HG02571 (cell line): ENCODE results near the gene LATS2.

Experiments used
- ATAC-seq: cut with Tn5 transposase; IDR thresholded peaks from one replicate; pipeline ENCODE4 v1.9.1; 2021; ENCODE audit warnings: mild to moderate bottlenecking, moderate library complexity; ENCODE audit not compliant: unreplicated experiment

Gene LATS2

DNA sequence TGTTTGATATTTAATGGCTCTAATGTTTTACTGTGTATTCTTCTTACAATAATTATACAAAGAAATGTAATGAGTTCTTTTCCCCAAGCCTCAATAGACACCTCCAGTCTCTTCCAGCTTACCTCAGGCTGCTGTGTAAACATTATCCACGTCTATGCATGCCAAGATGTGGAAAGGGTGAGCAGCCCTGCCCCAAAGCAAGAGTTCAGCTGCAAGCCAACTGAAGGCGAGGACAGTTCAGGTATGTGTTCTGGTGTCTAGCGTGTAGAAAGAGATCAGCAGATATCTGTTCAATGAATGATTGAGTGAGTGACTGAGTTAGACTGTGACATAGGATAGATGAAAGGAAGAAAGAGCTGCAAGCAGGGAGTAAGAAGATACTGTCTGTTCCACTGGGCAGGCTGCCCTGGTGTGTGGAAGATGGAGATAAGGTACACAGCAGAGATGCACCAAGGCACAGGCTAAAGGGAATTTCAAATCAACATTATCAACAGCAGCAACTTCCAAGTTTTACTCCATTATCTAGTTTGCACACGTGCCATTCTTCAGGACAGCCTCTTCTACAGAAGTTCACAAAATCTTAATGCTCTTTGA, 66.0 kb downstream of the LATS2 start:
- ATAC-seq = no peak

DNA sequence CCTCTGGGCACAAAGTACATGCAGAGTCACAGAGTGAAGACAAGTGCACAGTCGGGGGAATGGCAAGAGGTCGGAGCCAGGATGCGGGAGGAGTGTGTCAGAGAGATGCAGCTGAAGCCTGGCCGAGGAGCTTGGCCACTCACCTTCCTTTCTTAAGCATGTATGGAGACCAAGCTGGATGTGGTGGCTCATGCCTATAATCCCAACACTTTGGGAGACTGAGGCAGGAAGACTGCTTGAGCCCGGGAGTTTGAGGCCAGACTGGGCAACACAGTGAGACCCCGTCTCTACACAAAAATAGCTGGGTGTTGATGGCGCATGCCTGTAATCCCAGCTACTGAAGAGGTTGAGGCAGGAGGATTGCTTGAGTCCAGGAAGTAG, 67.0 kb downstream of the LATS2 start:
- ATAC-seq = no peak

DNA sequence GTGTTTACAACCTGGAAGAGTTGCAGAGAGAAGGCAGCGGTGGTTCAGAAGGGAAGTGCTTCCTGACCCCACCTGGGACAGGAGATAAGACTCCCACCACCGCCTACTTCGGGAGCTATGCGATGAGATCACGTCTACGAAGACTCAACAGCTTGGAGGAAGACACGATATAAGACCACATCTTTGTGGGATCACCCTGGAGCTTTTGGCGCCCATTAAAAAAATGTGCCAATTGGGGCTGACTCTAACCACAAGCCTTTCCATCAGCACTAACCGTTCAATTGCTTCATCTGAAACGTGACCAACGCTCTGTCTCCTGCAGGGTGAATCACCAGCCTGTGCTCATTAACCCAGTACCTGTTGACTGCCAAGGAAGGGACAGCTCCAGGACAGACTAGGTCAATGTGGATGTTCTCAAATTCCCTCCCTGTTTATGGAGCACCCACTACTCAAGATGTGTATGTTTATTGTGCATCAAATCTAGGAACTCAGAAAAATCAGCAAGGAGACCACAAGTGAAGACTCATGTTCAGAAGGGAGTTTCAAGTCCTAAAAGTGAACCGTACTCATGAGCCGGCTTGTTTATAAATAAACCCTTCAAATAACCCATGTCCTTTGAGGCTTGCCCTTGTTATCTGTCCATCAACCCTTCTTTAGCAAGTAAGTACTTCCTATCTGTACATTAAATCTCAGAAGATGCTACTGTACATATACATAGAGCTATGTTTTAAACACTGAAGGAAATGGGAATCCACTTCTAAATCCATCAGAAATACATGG, 67.5 kb downstream of the LATS2 start:
- no peak for ATAC-seq

DNA sequence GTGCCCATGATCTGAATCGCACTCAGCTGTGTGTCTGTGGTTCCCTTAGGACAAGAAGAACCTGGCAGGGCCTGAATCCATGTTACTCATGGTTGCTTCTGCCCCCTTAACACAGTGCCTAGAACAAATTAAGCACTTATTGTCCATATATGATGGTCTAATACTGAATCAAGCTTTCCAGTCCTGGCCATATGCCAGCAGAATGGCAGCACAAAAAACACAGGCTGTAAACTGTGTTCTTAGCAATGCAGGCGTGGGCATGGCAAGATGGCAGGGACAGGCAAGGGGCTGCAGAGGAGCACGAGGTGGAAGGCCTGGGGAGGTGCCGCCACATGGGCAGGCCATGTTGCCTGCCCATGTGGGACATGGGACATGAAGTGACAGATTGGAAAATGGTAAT, 68.2 kb downstream of the LATS2 start:
- no peak for ATAC-seq

DNA sequence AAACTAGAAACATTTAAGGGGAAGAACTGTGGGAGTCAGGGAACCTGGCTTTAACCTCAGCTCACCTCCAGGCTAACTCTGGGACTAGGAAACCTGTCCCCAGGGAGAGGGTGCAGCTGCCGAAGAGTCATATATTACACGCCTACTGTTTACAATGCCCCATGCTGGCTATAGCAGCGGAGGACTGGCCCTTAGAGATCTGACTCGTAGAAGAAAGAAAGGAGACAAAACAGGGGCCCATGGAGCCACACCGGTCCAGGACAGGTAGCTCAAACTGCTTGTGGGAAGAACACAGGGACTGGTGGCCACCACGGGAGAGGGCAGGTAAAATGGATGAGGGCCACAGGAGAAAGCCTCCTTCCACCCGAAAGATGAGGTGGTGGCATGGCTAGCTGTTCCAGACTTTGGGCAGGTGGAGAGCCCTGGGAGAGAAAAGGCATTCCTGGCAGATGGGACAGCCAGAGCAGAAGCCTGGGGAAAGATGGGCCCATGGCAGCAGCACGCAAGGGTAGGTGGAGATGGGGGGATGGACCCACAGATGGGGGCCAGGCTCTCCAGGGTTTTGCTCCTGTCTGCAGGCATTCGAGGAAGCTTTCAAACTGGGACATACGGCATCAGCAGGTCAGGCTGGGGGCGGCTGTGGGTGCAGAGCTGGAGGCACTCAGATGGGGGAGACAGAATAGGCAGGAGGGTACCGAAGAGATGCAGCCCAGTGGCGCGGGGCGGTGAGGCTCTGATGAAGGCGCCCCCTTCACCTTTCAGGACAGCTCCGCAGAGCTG, 69.5 kb downstream of the LATS2 start:
- ATAC-seq = no peak

DNA sequence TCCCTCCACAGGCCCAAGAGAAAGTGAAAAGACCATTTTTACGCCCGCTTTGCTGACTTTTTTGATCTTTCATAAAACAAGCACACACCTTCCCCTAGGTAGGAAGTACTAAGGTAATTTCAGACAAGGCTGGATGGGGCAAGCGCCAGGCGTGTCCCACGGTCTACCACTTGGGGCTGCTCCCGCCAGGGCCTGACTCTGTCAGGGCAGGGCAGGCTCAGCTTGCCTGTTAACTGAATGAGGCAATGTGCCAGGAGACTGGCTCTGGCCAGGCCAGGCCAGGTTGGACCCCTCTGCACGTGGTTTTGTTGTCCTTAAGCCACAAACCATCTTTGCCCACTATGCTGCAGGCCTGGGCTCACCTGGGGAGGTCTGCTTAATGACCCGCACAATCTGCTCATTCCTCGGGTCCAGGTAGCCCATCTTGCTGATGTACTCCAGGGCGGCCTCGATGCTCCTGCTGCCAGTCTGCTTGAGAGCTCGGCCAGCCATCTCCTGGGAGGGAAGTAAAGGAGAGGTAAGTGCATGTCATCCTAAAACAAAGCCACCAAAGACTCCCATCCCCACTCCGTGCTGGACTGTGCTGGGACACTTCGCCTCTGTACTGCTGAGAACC, 70.4 kb downstream of the LATS2 start:
- no peak for ATAC-seq

DNA sequence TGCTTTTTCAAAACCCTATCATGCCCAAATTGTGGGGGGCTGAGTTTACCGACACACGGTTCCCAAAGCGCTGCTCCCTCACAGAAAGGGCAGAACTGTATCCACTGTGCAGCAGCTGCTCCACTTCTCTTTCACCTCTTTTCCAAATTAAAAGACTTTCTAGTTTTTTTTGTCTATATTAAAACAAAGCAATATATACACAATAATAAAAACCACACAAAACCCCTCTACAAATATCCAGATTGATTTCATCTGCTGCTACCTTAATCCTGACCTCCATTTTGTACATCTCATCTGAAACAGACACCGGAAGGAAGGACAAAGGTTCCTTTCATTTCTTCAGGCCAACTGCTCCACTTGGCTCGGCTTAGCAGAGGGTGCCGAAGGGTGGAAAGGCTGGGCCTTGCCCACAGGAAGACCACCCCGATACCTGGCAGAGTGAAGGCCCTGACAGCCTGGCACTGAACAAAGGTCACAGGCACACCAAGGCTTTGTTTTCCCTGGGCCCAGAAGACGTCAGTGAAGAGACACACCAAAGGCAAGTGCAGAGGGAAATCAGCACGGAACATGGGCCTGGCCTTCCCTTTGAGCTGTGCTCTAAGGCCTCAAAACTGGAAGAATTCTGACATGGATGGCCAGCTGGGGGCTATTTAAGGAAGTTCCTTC, 71.6 kb downstream of the LATS2 start:
- no peak for ATAC-seq

DNA sequence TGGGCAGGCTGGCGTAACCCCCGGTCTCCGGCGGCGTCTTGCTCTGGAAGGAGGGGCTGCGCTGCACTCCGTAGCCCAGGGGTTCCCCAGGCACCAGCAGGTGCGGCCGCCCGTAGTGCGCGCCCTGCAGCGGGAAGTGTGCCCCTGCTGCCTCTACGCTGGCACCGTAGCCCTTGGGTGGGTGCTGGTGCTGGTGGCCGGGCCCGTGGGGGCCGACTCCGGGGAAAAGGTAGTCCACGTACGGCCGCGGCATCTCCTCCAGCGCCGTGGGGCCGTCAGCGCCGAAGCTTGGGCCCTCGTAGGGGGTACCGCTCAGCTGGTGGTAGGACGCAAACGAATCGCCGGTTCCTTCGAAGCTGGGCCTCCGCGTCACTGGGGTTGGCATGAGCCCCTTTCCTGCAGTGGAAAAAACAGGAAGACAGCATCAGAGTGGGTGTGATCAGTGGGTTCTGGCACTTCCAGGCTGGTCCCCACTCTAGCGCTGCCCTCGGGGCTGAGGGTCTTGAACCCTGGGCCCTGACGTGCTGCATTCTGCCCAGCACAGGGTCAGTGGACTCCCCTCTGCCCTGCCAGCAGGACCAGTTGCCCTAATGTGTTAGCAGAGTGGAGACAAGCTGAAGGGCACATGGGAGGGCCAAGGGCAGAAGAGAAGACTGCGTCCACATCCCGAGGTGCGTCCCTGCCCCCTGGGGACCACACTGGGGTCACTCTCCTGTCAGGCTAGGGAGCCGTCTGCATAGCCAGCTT, 72.3 kb downstream of the LATS2 start:
- no peak for ATAC-seq

DNA sequence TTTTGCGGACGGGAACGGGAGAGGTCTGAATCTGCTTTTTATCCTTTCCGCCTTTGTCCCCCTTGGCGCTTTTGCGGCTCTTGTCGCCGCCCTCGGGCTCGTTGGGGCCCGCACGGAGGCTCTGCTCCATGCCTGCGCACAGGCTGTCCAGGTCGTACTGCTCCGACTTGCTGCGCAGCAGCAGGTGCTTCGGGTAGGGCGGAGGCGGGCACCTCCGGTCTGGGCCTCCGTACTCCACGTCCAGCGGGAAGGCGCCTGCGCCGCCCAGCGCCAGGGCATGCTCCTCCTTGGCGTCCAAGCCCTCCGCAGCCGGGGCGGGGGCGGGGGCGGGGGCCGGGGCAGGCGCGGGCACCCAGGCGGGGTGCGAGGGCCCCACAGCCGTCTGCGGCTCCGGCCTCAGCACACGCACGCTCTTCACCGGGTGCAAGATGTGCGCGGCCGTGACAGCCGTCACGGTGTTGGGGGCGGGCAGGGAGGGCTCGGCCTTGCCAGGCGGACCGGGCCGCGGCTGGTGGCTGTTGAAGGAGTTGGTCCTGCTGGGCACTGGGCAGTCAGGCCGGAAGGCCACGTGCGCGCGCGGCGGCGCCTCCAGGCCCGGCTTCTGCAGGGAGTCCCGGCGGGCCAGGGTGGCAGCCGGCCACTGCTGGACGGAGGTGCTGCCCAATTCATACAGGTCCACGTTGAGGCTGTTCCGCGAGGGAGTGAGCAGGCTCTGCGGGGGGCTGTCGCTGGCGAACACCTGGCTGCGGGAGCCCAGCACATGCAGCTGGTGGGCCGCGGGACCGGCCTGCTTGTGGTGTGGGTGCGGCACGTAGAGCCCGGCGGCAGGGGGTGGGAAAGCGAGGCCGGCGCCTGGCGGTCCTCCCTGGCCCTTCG, 73.1 kb downstream of the LATS2 start:
- no peak for ATAC-seq

DNA sequence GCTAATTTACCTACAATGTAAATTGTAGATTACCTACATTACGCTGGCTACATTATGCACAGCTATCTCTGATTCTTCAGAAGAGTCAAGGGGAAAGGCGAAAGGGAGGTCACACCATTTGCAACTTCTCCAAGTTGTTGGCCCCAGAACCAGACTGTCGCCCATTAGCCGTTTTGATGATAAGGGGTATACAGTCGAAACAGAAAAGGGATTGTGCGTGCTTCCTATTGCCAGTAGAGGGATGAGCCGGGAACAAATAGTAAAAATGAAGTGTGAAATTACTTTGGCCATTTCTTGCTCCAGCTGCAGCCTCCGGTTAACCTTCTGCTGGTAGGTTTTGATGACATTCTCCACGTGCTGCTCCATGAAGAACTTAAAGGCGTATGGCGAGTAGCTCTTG, 73.8 kb downstream of the LATS2 start:
- ATAC-seq = no peak

DNA sequence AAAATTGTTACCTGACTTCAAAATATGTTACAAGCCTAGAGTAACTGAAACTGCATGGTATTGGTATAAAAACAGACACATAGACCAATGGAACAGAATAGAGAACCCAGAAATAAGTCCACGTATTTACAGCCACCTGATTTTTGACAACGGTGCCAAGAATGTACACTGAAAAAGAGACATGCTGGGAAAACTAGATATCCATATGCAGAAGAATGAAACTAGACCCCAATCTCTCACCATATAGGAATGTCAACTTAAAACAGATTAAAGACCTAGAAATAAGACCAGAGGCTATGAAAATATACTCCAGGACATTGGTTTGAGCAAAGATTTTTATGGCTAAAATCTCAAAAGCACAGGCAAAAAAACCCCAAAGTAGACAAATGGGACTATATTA, 76.5 kb downstream of the LATS2 start:
- ATAC-seq = no peak

DNA sequence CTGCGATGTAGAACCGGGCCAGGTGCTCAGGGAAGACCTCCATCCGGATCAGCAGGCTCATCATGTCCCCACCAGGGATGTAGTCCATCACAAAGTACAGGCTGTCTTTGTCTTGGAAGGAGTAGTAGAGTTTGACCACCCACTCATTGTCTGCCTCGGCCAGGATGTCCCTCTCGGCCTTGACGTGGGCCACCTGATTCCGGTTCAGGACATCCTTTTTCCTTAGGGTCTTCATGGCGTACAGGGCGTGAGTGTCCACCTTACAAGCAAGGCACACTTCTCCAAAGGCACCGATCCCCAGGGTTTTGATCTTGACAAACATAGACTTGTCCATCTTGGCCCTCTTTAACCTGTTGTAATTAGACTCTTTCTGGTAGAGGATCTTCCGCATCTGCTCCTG, 78.0 kb downstream of the LATS2 start:
- ATAC-seq = no peak

DNA sequence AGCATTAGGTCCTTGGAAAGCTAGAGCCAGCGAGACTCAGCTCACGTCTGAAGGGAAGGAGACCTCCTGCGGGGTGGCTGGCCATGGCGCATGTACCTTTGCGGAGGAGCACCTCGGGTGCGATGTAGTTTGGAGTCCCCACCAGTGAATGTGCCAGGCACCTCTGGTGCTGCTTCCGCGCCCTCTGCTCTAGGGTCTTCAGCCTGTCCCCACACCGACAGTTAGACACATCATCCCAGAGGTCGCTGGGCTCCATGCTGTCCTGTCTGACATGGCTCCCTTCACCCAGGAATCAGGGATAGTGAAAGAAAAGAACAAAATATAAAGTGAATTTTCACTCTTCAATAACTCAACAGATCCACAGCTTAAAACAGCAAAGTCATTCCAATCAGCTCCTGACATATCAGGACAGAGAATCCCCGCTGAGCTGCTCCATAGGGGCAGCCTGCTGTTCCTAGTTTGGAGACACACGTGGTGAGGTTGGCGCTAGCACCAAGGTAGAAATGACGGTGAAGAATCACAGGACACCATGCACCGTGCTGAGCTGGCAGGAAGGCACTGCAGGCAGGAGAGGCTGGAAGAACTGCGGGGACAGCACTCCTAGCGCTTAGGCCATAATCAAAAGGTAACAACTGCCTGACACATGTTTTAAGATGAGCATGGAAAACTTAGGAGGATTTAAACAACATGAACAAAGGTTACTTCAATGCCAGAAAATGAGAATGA, 79.9 kb downstream of the LATS2 start:
- no peak for ATAC-seq

DNA sequence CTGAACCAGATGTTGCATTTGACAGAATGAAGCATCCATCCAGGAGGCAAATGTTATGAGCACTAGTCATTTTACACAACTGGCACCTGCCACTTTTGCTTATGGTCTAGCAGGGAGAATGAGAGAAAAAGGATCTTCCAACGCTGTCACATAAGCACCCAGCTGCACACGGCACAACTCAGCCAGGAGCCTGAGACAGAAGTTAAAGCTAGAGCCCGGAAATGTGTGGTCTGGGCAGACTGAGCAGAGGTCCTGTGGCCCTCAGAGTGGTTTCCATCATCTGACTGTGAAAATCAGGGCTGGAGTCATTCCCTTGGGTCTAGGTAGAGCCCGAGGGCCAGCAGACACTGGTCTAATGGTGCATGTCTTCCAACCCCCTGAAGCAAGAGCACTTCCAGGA, 80.5 kb downstream of the LATS2 start:
- no peak for ATAC-seq

DNA sequence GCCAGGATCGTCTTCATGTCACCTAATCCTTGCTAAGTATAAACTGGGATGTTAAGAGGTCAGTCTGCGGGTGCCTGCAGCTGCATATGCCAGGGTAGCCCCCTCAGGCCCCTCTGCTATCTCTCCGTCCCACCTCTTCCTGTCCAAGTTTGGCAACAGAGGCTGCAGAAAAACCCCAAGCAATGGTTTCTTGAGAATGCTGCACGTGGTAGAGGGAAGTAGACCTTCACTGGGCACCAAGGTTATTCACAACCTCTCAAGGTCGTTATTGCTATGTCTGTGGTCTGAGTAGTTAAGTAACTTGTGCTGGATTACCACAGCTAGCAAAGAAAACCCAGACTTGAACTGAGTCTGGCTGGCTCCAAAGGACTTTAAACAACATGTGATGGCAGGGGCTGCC, 81.0 kb downstream of the LATS2 start:
- ATAC-seq = no peak

DNA sequence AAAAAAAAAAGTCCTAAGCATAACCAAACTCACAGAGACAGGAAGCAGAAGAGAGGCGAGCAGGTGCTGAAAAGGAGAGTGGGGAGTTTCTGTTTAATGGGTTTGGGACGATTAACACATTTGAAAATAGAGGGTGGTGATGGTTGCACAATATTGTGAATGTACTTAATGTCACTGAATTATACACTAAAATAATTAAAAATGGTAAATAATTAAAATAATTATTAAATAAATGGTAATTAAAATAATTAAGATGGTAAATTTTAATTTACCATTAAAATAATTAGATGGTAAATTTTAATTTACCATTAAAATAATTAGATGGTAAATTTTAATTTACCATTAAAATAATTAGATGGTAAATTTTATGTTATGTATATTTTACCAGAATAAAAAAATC, 84.0 kb downstream of the LATS2 start:
- no peak for ATAC-seq

DNA sequence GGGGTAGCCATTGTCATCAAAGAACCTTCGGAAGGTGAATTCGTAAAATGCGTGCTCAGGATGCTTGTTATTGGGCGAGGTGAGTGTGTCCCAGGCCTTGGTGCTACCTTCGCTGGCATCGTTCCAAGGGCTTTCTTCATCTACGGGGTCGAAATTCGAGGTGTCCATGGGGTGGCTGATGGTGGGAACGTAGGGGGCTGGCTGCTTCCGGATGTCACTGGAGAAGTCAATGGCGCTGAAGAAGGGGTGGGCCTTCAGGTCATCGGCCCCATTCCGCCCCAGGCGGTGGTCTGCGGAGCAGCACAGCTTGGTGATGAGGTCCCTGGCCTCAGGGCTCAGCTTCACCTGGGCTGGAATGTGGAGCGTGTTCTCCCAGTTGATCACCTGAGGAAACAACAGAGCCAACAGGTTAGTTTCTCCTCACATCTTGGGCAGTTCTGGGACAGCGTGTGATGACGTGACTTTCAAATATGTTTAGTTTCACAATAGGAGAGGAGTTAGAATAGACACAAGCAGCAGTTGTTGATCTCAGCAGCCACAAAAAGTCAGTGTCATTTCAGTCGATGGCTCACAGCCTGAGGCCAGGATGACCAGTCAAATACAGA, 86.3 kb downstream of the LATS2 start:
- no peak for ATAC-seq

DNA sequence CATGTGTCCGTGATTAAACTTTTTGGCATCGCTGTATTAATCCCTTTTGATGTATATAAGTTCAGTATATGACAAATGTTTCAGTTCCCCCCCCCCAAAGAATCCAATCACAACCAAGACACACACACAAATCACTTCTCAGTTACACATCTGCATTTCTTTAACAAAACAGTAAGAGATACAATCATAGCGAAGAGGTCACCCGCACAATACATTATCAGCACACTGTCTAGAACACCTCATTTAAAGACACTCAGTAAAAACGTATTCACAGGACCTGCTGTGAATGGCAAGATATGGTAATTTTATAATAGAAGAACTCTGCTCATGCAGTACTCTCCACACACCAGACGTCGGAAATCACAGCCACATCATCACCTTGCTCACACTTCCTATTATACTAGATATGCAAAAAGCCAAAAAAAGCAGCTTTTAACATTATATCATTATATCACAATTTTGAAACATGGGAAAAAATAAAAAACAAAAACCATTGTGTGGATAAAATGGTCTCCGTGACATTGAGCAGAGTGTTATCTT, 87.4 kb downstream of the LATS2 start:
- no peak for ATAC-seq
